GM19328 (cell line): ENCODE results near the gene CACNA2D3.

Source experiments
- ATAC-seq: cut with Tn5 transposase; IDR thresholded peaks from one replicate; pipeline ENCODE4 v1.9.1; 2021; ENCODE audit warnings: mild to moderate bottlenecking, moderate library complexity; ENCODE audit not compliant: unreplicated experiment

CACNA2D3 gene

DNA sequence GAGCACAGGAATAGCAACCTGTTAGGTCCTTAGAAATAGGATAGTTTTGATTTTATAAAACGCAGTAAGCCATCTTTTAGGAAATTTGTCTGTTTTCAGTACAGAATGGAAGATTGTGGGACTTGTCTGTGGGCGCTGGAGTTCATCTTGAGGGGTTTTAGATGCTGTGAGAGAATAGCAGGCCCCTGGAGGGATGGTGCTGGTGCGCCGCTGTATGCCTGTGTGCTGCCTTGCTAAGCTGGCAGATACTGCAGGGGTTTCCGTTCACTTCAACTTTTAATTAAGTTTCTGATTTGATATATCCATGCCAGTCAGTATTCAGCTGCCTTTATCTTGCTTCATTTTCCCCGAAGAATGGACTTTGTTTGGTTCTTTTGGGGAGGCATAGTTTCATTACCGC is 4.2 kb downstream of the CACNA2D3 start:
- no peak for ATAC-seq

DNA sequence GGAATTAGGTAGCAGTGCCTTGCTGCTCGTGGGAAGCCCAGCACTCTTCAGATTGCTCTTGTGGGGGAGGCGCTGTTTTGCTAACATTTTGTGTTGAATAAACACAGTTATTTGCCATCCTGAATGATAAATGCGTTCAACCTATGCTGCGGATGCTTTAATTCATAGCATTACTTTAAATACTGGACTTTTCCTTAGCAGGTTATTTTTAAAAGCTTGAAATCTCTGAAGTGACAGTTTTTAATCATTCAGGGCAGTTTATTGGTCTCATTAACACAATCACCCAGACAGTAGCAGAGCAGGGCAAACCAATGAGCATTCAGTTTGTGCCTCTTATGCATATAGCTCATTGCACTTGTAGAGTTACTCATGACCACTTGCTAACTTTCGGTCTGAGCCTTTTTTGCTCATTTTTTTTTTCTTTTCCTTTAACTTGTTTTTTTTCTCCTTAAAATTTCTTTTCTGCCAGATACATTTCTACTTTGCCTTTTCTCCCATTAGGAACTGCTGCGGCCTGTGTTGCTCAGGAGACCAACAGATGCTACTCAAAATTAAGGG is 5.2 kb downstream of the CACNA2D3 start:
- ATAC-seq, result no peak

DNA sequence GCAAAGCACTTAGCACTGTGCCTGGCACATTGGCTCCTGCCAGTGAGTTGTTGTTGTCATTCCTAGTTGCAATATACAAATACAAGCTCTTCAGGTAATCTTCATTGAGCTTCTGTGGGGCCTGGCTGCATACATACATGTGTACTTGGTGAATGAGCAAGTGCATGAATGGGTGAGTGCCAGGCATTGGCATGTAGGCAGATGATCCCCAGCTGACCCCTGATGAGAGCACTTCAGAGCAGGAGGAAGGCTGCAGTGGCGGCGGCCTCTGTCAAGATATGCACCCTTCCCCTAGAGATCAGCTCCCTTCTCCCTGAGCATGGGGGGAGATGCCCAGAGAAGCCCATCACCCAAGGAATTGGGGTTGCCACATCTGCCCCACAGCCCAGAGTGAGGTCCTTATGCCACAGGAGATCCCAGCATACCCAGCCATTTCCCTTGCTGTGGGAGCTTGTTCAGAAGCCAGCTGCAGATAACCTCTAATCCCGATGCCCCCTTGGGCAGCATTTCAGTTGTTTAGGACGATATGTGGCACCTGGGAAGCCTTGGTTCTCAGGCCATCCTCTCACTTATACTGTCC is 8.8 kb downstream of the CACNA2D3 start:
- ATAC-seq, result no peak

DNA sequence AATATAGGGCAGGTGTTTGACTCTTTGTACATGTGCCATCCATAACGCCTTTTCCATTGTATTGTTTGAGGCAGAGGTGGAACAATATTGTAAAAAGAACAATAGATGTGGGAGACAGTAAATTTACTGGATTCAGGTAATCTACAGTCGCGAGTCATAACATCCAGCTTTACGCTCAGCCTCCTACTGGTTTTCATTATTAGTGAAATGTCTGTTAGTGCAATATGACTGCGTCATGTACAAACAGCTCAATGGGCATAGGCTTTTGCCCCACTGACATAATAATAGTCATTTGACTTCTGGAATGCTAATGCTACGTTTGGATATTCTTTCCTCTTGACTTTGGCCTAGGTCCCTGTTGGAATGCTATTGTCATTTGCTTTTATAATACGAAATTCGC is 9.5 kb downstream of the CACNA2D3 start:
- no peak for ATAC-seq

DNA sequence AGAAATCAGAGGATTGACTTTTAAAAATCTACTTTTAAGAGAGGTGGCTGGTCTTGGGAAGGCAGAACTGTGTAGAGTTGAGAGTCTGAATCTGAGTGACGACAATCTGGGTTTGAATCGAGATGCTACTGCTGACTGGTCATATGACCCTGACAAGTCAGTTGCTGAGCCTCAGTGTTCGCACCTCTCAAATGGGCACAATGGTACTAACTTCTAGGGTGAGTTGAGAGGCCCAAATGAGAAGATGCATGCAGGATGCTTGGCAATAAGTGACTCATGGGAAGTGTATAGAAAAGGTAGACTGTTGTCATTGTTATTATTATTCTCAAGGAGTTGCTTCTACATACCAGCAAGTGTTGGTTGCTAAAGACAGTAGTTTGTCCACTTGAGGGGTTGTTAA is 10.3 kb downstream of the CACNA2D3 start:
- no peak for ATAC-seq

DNA sequence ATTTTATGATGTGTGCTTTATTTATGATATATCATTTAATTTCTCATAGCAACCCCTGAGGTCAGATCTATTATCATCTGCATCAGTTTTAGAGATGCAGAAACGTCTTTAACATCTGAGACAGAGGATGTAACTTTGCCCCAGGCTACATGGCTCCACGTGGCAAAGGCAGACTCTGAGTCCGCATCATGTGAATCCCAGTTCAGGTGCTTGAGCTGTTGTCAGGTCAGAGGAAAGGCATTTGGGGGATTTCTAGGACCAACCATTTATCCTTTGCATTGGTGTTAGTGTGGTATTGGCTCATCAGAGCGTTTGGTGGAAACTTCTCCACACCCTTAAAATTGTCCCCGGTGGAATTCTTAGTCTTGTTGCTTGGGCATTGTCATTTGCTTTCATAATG is 10.8 kb downstream of the CACNA2D3 start:
- no peak for ATAC-seq

DNA sequence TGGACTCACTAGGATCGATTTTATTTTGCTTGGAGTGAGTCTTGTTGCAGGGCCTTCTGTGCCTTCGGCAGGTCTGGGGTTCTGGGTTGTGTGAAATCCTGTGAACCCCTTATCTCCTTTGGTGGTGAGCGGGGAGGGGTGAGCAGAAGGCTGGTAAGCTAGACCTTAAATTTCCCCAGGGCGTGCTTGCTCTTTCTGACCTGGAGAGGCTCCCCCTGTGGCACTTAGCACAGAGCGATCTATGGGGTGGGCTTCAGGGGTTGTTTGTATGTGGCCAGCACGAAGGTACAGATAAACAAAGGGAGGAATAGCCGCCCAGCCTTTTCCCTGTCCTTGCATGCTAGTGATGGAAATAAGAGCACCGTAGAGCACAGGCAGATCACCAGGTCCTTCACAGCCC is 11.8 kb downstream of the CACNA2D3 start:
- no peak for ATAC-seq

- ATAC-seq, result no peak
Measured at GRCh38 chr3:54134713-54135112, 12.4 kb downstream of the CACNA2D3 start.

DNA sequence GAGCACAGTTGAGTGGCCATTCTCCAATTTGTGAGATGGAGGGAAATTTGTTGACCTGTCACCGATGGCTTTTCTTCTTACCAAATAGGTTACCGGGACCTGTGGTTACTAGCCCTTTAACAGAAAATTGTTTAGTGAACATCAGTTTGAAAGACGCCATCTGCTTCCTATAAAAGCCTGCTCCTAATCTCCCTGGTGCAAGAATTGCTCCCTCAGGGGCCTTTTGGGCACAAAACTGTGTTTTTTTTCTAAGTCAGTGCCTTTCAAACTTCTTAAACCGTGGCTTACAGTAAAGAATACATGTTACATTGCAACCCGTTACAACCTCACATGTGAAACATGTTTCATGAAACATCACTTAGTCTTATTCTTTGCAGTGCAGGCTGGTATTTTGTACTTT is 15.0 kb downstream of the CACNA2D3 start:
- ATAC-seq, result no peak

GRCh38 chr3:54138937-54139547 is 16.7 kb downstream of the CACNA2D3 start:
- no peak for ATAC-seq

GRCh38 chr3:54139630-54140029 is 17.3 kb downstream of the CACNA2D3 start:
- no peak for ATAC-seq

DNA sequence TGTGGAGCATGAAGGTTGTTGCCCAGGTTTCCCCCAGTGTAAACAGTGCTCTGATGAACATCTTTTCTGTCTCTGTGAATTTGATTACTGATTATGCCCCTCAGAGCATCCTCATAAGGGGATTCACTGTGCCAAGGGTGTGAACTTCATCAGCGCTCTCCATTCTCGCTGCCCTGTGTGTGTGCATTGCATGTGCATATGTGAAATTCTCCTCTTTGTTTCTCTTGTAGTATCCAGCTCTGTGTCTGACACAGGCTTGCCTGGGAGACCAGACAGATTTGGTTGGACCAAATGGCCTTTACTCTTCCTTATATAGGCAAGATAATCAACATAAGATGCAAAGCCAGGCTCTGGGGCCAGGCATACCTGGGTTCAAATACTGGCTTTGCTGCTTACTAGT is 21.9 kb downstream of the CACNA2D3 start:
- ATAC-seq, result no peak

DNA sequence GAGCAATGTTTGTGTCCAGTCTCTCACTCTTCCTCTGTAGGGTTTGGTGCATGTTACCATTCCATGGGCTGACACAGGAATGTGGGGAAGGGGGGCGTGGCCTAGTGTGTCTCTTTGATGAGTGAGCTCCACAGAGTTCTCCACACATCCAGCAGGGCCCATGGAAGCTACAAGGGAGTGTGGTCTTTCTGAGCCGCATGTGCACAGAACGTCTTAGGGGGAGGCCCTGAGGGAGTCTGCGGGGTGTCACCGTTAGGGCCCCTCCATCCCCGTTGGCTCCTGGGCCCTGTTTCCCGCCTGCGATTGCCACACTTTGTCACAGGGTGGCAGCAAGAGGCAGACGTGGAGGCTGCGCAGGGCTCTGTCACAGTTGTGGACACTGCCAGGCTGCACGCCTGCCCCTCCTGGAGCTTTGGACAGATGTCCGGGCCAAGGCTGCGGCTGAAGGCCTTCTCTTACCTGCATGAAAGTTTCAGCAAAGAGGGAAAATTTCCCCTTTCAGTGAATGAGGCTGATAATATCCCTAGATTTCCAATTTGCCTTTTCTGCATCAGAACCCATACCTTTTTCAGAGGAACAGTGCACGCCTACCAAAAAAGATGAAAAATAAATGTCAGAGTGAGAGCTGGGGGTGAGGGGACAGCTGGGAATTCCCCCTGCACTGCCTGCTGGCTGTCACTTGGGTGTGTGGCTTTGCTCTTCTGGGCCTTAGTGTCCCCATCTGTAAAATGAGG is 24.3 kb downstream of the CACNA2D3 start:
- ATAC-seq, result no peak

DNA sequence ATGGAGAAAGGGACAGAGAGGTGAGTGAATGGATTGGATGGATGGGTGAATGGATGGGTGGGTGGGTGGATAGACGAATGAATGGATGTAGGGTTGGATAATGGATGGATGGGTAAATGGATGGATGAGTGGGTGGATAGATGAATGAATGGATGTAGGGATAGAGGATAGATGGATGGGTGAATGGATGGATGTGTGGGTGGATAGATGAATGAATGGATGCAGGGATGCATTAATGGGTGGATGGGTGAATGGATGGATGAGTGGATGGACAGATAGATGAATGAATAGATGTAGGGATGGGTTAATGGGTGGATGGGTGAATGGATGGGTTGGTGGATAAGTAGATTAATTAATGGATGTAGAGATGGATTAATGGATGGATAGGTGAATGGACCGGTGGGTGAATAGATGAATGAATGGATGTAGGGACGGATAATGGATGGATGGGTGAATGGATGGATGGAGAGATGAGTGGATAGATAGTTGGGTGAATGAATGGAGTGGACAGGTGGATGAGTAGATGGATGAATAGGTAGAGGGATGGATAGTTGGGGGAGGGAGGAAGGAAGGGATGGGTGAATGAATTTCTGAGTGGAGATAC is 28.6 kb downstream of the CACNA2D3 start:
- no peak for ATAC-seq

DNA sequence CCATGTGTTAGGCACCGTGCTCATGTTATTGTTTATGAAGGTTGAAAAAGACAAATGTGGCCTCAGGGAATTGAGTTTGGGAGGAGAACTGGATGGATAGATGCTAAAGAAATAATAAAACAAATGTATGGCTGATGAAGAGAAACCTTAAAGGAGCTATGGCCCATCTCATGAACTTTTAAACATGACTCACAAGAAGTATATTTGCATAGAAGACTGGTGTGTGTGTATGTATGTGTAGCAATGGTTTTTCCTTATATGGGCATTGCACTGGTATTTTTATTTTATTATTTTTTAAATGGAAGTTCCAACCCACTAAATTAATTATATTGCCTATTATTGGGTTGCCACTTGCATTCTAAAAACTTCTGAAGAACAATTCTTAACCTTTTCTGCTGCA is 31.1 kb downstream of the CACNA2D3 start:
- ATAC-seq, result no peak

- ATAC-seq, result no peak
Measured at GRCh38 chr3:54157860-54158259, 35.5 kb downstream of the CACNA2D3 start.

DNA sequence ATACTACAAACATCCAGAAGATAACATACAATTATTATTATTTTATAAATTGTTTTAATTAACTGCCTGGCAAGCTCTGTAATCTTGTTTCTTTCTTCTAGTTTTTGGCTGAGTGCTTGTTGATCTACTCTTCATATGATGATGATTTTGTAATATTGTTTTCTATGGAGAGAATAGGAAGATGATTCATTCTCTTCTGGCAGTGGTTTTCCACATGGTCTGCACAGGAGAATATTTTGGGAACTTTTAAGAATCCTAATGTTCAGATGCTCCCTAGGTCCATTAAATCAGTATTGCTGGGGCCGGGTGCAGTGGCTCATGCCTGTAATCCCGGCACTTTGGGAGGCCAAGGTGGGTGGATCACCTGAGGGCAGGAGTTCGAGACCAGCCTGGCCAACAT is 37.6 kb downstream of the CACNA2D3 start:
- no peak for ATAC-seq

GRCh38 chr3:54163441-54163840 is 41.1 kb downstream of the CACNA2D3 start:
- ATAC-seq, result no peak

DNA sequence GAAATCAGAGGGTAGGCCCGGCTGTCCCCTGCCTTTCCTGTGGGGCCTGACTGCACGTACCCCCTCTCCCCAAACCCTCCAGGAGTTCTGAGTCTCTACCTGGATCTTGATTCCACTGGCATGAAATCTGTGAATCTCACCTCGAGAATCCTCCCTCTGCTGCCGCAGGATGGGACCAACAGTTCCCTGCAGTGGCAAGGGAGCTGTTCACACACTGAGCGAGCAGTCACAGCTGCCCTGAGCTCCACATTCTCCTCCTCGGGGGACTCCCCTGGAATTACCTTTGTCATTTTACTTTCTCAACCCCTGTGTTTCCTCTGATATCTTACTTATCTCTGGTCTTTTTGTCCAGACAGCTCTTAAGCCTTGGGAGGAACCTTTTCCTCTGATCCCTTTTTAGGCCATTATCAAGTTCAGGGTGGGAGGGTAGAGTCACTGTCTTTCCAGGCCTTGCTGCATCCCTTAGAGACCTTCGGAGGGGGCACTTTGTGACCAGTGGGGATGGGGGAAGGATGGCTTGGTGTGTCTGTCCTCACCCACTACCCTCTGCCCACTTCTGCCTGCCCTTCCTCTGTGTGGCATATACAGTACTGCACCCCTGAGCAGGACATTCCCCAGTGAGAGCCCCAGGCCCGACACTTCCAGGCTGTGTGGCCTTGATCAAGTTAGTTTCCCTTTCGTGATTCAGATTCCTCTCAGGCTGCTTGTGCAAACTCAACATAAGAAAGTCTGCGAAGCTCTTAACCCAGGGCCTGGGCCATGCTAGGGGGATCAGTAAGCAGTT is 42.0 kb downstream of the CACNA2D3 start:
- ATAC-seq, result no peak

- ATAC-seq, result no peak
Measured at GRCh38 chr3:54165865-54166264, 43.5 kb downstream of the CACNA2D3 start.

GRCh38 chr3:54167999-54168398 is 45.6 kb downstream of the CACNA2D3 start:
- no peak for ATAC-seq
